ENCODE data around the gene PTPRA. TPM values are rescaled to one million over a fixed set of nuclear protein-coding genes. Genes with fewer than 3 reads are reported as not detected.

PTPRA gene
- total and polyA plus RNA-seq, 2 of the 8 experiments (the other 6 are each of a cell fraction or from before 2014, with no cell fraction given), result 47.7 to 51.3 TPM

DNA sequence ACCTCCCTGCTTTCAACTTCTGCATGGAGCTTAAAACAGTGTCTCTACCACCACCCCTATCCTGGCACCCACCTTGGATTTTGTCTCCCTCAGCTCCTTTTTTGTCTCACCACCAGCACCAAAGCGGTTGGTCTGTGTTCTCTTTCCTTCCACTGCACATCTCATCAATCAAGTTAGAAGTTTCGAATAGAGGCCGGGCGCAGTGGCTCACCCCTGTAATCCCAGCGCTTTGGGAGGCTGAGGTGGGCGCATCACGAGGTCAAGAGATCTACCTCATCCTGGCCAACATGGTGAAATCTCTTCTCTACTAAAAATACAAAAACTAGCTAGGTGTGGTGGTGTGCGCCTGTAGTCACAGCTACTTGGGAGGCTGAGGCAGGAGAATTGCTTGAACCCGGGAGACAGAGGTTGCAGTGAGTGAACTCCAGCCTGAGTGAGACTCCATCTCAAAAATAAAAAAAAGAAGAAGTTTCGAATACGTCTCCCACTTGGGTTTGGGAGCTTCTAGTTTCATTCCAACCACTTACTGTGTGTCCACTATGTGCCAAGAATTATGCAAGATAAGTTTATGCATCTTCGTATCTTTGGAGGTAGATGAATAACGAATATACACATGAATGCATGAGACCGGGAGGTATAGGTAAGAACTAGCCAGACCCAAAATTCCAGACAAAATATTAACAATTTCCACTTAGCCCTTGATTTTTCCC, 38.7 kb upstream of the PTPRA start:
- H2BK20ac ChIP-seq (ENCODE audit: low read length), result no peak overlapping the region
- no peaks in the 10 kb centered on the region for H3K79me1 ChIP-seq (ENCODE audit: low read depth, low read length)
- TF ChIP-seq RNF2 (IDR thresholded peaks at IDR 0.05; ENCODE audit: borderline replicate concordance, low read depth, low read length, missing control alignments, poor library complexity, severe bottlenecking) (no peak), TBP (IDR thresholded peaks at IDR 0.05; ENCODE audit: low read depth, low read length) (no peak), SAP30 (IDR thresholded peaks at IDR 0.05; ENCODE audit: insufficient read depth, insufficient replicate concordance, low read length) (no peak), GTF2F1 (IDR thresholded peaks at IDR 0.05; ENCODE audit: borderline replicate concordance, low read depth, low read length) (no peak), ZNF274 (IDR thresholded peaks at IDR 0.05; ENCODE audit: borderline replicate concordance, extremely low read depth, low read length) (no peak), SIRT6 (IDR thresholded peaks at IDR 0.05; ENCODE audit: low read length) (no peak), EP300 (IDR thresholded peaks at IDR 0.05; ENCODE audit: borderline replicate concordance in 1 of 2, low read depth in 2 of 2, low read length in 2 of 2) (no peak)
- H4K91ac ChIP-seq (replicated peaks; ENCODE audit: insufficient read length, low read length), result no peak overlapping the region
- DNase-seq (ENCODE audit: low read depth in 1 of 2, low spot score in 2 of 2) (no peak), FAIRE-seq (no peak)
- H3K36me3 ChIP-seq (ENCODE audit: control insufficient read depth in 2 of 4, insufficient read depth in 4 of 4, low read length in 3 of 4), result peaks cover 0 to under 1% (median 0%) of the 10 kb centered on the region in 4 experiments; a peak in 1 of 8 replicates
- no peak overlapping the region for H3K14ac ChIP-seq (ENCODE audit: insufficient read length)
- no peak overlapping the region for H3K4ac ChIP-seq (replicated peaks; ENCODE audit: insufficient read length, low read depth, low read length)
- H3K9ac ChIP-seq (replicated peaks in 1 of 4; ENCODE audit: extremely low read depth in 1 of 4, low read depth in 3 of 4, low read length in 3 of 4), result no peak overlapping the region
- H2BK12ac ChIP-seq (ENCODE audit: low read depth, low read length), result no peak overlapping the region
- H3K27ac ChIP-seq (ENCODE audit: low read depth, low read length), result no peak overlapping the region
- no peak overlapping the region for H2AK5ac ChIP-seq (ENCODE audit: low read depth, low read length)
- H4K5ac ChIP-seq (ENCODE audit: insufficient read length, low read depth, low read length), result no peak overlapping the region
- no peak overlapping the region for H3K18ac ChIP-seq (ENCODE audit: extremely low read depth, low read length)
- CTCF ChIA-PET (ENCODE audit: partially characterized antibody), result interaction anchor here (0.6 to 1.0 kb wide), 3 partner anchors 82 to 156 kb away, joined by 3 to 4 read pairs (median 3); no protein-coding TSS in a partner anchor
- no peak overlapping the region for H4K8ac ChIP-seq (ENCODE audit: extremely low read depth, insufficient read depth, low read length)
- no peaks in the 10 kb centered on the region; a peak in 1 of 7 replicates for H3K4me1 ChIP-seq (replicated peaks in 1 of 4; ENCODE audit: control insufficient read depth in 3 of 4, insufficient read depth in 4 of 4, low read length in 3 of 4)
- no peaks in the 10 kb centered on the region for H3K79me2 ChIP-seq (ENCODE audit: control insufficient read depth in 1 of 2, insufficient read depth in 2 of 2, low read length in 2 of 2)
- H3K27me3 ChIP-seq (replicated peaks in 1 of 4; ENCODE audit: control insufficient read depth in 3 of 4, extremely low read depth in 1 of 4, insufficient read depth in 3 of 4, low read length in 3 of 4), result peaks cover under 1 to 11% (median 11%) of the 10 kb centered on the region in 4 experiments
- no peak overlapping the region for H3K4me3 ChIP-seq (ENCODE audit: extremely low read depth in 1 of 4, insufficient read depth in 2 of 4, low read depth in 3 of 4, low read length in 4 of 4)
- H2BK120ac ChIP-seq (replicated peaks; ENCODE audit: low read depth, low read length), result no peak overlapping the region
- no peak overlapping the region for H2BK15ac ChIP-seq (ENCODE audit: low read length)
- POLR2A ChIA-PET (ENCODE audit: partially characterized antibody), result interaction anchor here (0.6 to 2.3 kb wide), 2 partner anchors 13 to 121 kb away, joined by 4 to 6 read pairs; no protein-coding TSS in a partner anchor
- H2BK5ac ChIP-seq (ENCODE audit: low read depth, low read length), result no peak overlapping the region
- H3K23me2 ChIP-seq (ENCODE audit: low read depth, low read length), result no peaks in the 10 kb centered on the region
- no peak overlapping the region for H2AFZ ChIP-seq (ENCODE audit: low read length)
- H3K4me2 ChIP-seq (ENCODE audit: insufficient read depth in 1 of 2, low read depth in 2 of 2, low read length in 2 of 2), result no peak overlapping the region
- H3K23ac ChIP-seq (ENCODE audit: insufficient read length), result no peak overlapping the region
- peaks cover 0 to 2% of the 10 kb centered on the region in 2 experiments for H4K20me1 ChIP-seq (replicated peaks in 1 of 2; ENCODE audit: control insufficient read depth in 1 of 2, insufficient read depth in 2 of 2, low read length in 2 of 2)
- no peak overlapping the region for H3K56ac ChIP-seq (replicated peaks; ENCODE audit: insufficient read length, low read depth, low read length)
- 95% methylated on average over 14 of the region's 14 CpGs; no CpG with 5 or more reads in 1 of the 2 experiments for WGBS, 2 experiments (ENCODE audit: extremely low coverage in 1 of 2, insufficient coverage in 1 of 2, insufficient read length in 1 of 2, insufficient replicate concordance in 2 of 2, low coverage in 1 of 2, low lambda C conversion rate in 2 of 2, missing lambda C conversion rate in 1 of 2)
- H3K9me3 ChIP-seq (ENCODE audit: insufficient read depth in 2 of 2, low read depth in 1 of 2, low read length in 1 of 2), result peaks cover 0 to under 1% of the 10 kb centered on the region in 2 experiments; a peak in 1 of 4 replicates
